HCT116 (cell line): ENCODE measurements around the gene SLC5A12.

Experiments
- CTCF ChIP-seq, 3 experiments: fragments of 200-600 bp in 1 of 3; sonication (generic) in 1 of 3; IDR thresholded peaks in 2 of 3; conservative IDR thresholded peaks in 1 of 3; 2 replicates each; pipeline ENCODE4 v1.5.1; 2012 to 2017; ENCODE audit warnings: low read depth in 2 of 3, low read length in 2 of 3, antibody characterized with exemption in 1 of 3, borderline replicate concordance in 1 of 3, control low read depth in 1 of 3, mild to moderate bottlenecking in 1 of 3, mixed read lengths in 1 of 3, mixed run types in 1 of 3, moderate library complexity in 1 of 3; ENCODE audit not compliant: insufficient read depth in 1 of 3
- EZH2 ChIP-seq: fragments of 200-600 bp; sonication (generic); IDR thresholded peaks from 2 replicates; pipeline ENCODE4 v1.6.1; 2017; ENCODE audit warnings: antibody characterized with exemption, mixed run types
- POLR2A ChIP-seq: IDR thresholded peaks from 2 replicates; pipeline ENCODE4 v1.7.0; 2011; ENCODE audit warnings: borderline replicate concordance; ENCODE audit not compliant: insufficient read depth, insufficient read length; ENCODE audit errors: extremely low read depth
- ZNF274 ChIP-seq: fragments of 200-500 bp; sonication (Bioruptor generic); IDR thresholded peaks from 2 replicates; pipeline ENCODE4 v1.6.1; 2014; ENCODE audit warnings: mild to moderate bottlenecking, low read depth, low read length, inconsistent platforms

- TF ChIP-seq CTCF (IDR thresholded peaks at IDR 0.05 in 2 of 3, conservative IDR thresholded peaks at IDR 0.05 in 1 of 3; ENCODE audit: borderline replicate concordance in 1 of 3, insufficient read depth in 1 of 3, low read depth in 2 of 3, low read length in 2 of 3) (no peak), EZH2 (no peak), POLR2A (no peak), ZNF274 (no peak)
Measured at GRCh38 chr11:26721948-26722475, at the start of gene SLC5A12.
